GM12891 (cell line): ENCODE data around the gene COPZ1.
"Not testable (repeated sequence)": the region's sequence is repeated elsewhere in the genome, so short reads cannot be mapped to it uniquely, and the experiment has no call there.

ENCODE experiments used
- POLR2A ChIP-seq: IDR thresholded peaks from 2 replicates; pipeline ENCODE4 v1.6.1; 2011; ENCODE audit warnings: low read depth, low read length, control low read depth
- POLR2AphosphoS5 ChIP-seq: IDR thresholded peaks from 2 replicates; pipeline ENCODE4 v1.6.1; 2011; ENCODE audit warnings: low read depth, low read length, control low read depth

DNA sequence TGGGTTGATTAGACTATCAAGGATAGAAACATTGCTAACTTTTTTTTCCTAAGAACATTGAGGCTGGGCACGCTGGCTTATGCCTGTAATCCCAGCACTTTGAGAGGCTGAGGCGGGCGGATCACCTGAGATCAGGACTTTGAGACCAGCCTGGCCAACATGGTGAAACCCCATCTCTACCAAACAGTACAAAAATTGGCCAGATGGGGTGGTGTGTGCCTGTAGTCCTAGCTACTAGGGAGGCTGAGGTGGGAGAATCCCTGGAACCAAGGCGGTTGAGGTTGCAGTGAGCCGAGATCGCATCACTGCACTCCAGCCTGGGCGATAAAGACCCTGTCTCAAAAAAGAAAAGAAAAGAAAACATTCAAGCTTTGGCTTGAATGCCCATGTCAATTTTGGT is 12.6 kb upstream of the COPZ1 start:
- TF ChIP-seq POLR2A, POLR2AphosphoS5: not testable (repeated sequence)
